ENCODE data around the gene FRS2.

Gene FRS2, protein sequence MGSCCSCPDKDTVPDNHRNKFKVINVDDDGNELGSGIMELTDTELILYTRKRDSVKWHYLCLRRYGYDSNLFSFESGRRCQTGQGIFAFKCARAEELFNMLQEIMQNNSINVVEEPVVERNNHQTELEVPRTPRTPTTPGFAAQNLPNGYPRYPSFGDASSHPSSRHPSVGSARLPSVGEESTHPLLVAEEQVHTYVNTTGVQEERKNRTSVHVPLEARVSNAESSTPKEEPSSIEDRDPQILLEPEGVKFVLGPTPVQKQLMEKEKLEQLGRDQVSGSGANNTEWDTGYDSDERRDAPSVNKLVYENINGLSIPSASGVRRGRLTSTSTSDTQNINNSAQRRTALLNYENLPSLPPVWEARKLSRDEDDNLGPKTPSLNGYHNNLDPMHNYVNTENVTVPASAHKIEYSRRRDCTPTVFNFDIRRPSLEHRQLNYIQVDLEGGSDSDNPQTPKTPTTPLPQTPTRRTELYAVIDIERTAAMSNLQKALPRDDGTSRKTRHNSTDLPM

DNA sequence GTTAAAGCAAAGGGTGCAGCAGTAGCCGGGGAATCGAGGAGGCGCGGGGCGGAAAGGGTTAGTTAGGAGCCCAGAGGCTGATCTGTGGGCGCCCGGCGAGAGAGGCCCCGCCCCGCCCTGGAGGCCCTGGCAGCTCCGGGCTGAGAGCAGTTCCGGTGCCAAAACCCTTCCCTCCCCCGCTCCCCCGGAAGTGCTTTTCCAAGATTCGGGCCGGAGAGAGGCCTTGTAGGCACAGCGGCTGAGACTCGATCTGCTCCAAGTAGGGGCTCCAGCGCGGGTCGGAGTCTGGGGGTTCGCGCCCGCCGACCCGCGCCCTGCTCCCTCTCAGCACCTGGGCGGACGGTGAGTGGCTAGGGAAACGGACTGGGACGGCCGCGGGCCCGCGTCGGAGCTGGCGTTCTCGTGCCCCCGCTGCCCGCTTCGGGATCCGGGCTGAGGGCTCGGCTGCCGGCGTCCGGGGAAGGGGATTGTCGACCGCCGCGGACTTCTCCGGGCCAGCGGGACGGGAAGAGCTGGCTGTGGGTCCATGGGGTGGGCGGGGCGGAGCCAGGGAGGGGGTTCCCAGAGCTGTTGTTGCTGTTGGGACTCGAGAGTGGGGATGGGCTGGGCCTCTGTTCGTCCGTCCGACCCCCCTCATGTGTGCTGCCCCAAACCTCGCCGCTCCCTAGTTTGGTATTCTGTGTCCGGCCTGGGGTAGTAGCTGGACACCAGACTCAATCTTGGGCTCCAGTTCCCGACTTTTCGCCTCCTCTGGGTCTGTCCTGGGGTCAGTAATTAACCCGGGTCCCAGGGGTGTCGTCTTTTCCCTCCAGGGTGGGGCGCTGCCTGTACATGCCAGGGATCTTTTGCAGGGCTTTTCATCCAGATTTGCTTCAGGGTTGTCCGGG, at the start of gene FRS2:
TSS of gene FRS2 (plus strand) at position 200 of the 887 bp plus-strand sequence. CDS start 98,643 bp downstream, outside the sequence.
- Histone ChIP-seq H3K36me3 (ENCODE audit: insufficient read depth) (no peaks in the 10 kb centered on the region; the same call in 1 of the 2 replicates), H3K4me1 (ENCODE audit: low read depth, poor library complexity, severe bottlenecking) (peaks cover 41% of the 10 kb centered on the region), H4K20me1 (ENCODE audit: insufficient read depth) (peaks cover 18% of the 10 kb centered on the region; the same call in 1 of the 2 replicates), H2AFZ (ENCODE audit: low read depth) (peak within 1 kb of the TSS; percentile 81), H3K79me2 (ENCODE audit: insufficient read depth, low read depth) (peaks cover 49% of the 10 kb centered on the region), H3K4me3 (IDR thresholded peaks at IDR 0.05; ENCODE audit: insufficient read depth, low read depth, low read length) (no peak within 1 kb of the TSS), H3K27ac (peak within 1 kb of the TSS; percentile 81), H3K4me2 (peak within 1 kb of the TSS; percentile 91), H3K9ac (peak within 1 kb of the TSS; percentile 93), H3K27me3 (ENCODE audit: insufficient read depth, low read depth) (no peaks in the 10 kb centered on the region)
- TF ChIP-seq, protein P1, sequence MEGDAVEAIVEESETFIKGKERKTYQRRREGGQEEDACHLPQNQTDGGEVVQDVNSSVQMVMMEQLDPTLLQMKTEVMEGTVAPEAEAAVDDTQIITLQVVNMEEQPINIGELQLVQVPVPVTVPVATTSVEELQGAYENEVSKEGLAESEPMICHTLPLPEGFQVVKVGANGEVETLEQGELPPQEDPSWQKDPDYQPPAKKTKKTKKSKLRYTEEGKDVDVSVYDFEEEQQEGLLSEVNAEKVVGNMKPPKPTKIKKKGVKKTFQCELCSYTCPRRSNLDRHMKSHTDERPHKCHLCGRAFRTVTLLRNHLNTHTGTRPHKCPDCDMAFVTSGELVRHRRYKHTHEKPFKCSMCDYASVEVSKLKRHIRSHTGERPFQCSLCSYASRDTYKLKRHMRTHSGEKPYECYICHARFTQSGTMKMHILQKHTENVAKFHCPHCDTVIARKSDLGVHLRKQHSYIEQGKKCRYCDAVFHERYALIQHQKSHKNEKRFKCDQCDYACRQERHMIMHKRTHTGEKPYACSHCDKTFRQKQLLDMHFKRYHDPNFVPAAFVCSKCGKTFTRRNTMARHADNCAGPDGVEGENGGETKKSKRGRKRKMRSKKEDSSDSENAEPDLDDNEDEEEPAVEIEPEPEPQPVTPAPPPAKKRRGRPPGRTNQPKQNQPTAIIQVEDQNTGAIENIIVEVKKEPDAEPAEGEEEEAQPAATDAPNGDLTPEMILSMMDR (conservative IDR thresholded peaks at IDR 0.05; ENCODE audit: low read depth, low read length): peak; percentile 61

GRCh38 chr12:69421548-69421947, 48.6 kb upstream of the FRS2 start:
- H3K79me2 ChIP-seq (ENCODE audit: insufficient read depth, low read depth): no peaks in the 10 kb centered on the region
- no peaks in the 10 kb centered on the region for H3K27me3 ChIP-seq (ENCODE audit: insufficient read depth, low read depth)
- TF ChIP-seq, protein P1 (conservative IDR thresholded peaks at IDR 0.05; ENCODE audit: low read depth, low read length): no peak
- H3K36me3 ChIP-seq (ENCODE audit: insufficient read depth): no peaks in the 10 kb centered on the region
- H3K9ac ChIP-seq: no peak overlapping the region
- H3K4me2 ChIP-seq: no peak overlapping the region
- H3K4me1 ChIP-seq (ENCODE audit: low read depth, poor library complexity, severe bottlenecking): no peaks in the 10 kb centered on the region
- no peak overlapping the region for H2AFZ ChIP-seq (ENCODE audit: low read depth)
- H3K4me3 ChIP-seq (IDR thresholded peaks at IDR 0.05; ENCODE audit: insufficient read depth, low read depth, low read length): no peak overlapping the region
- H4K20me1 ChIP-seq (ENCODE audit: insufficient read depth): no peaks in the 10 kb centered on the region
- H3K27ac ChIP-seq: no peak overlapping the region

GRCh38 chr12:69423037-69423905, 46.9 kb upstream of the FRS2 start:
- Histone ChIP-seq H3K36me3 (ENCODE audit: insufficient read depth) (no peaks in the 10 kb centered on the region), H3K27me3 (ENCODE audit: insufficient read depth, low read depth) (no peaks in the 10 kb centered on the region), H3K4me2 (no peak overlapping the region), H3K4me3 (IDR thresholded peaks at IDR 0.05; ENCODE audit: insufficient read depth, low read depth, low read length) (no peak overlapping the region), H2AFZ (ENCODE audit: low read depth) (no peak overlapping the region), H3K79me2 (ENCODE audit: insufficient read depth, low read depth) (no peaks in the 10 kb centered on the region), H3K4me1 (ENCODE audit: low read depth, poor library complexity, severe bottlenecking) (no peaks in the 10 kb centered on the region), H4K20me1 (ENCODE audit: insufficient read depth) (no peaks in the 10 kb centered on the region), H3K27ac (no peak overlapping the region), H3K9ac (no peak overlapping the region)
- TF ChIP-seq, protein P1 (conservative IDR thresholded peaks at IDR 0.05; ENCODE audit: low read depth, low read length): no peak

GRCh38 chr12:69425417-69425816, 44.8 kb upstream of the FRS2 start:
- Histone ChIP-seq H4K20me1 (ENCODE audit: insufficient read depth) (no peaks in the 10 kb centered on the region), H3K27me3 (ENCODE audit: insufficient read depth, low read depth) (no peaks in the 10 kb centered on the region), H3K36me3 (ENCODE audit: insufficient read depth) (no peaks in the 10 kb centered on the region), H3K79me2 (ENCODE audit: insufficient read depth, low read depth) (no peaks in the 10 kb centered on the region), H3K4me3 (IDR thresholded peaks at IDR 0.05; ENCODE audit: insufficient read depth, low read depth, low read length) (no peak overlapping the region), H3K27ac (no peak overlapping the region), H3K4me1 (ENCODE audit: low read depth, poor library complexity, severe bottlenecking) (peaks cover 6% of the 10 kb centered on the region), H3K4me2 (no peak overlapping the region), H2AFZ (ENCODE audit: low read depth) (no peak overlapping the region), H3K9ac (no peak overlapping the region)
- TF ChIP-seq, protein P1 (conservative IDR thresholded peaks at IDR 0.05; ENCODE audit: low read depth, low read length): no peak

All from KMS-11 (cell line).